ENCODE results near the gene ATG2B.
"Not testable (repeated sequence)": the region's sequence is repeated elsewhere in the genome, so short reads cannot be mapped to it uniquely, and the experiment has no call there.

ATG2B gene

GRCh38 chr14:96351986-96352385 lies 11.2 kb downstream of the ATG2B start:
- Mint-ChIP-seq H3K4me3 (no peak overlapping the region), H3K27ac (no peak overlapping the region), H3K27me3 (no peaks in the 10 kb centered on the region), H3K36me3 (peaks cover 10% of the 10 kb centered on the region), H3K9me3 (no peaks in the 10 kb centered on the region), H3K4me1 (peaks cover 47% of the 10 kb centered on the region)

DNA sequence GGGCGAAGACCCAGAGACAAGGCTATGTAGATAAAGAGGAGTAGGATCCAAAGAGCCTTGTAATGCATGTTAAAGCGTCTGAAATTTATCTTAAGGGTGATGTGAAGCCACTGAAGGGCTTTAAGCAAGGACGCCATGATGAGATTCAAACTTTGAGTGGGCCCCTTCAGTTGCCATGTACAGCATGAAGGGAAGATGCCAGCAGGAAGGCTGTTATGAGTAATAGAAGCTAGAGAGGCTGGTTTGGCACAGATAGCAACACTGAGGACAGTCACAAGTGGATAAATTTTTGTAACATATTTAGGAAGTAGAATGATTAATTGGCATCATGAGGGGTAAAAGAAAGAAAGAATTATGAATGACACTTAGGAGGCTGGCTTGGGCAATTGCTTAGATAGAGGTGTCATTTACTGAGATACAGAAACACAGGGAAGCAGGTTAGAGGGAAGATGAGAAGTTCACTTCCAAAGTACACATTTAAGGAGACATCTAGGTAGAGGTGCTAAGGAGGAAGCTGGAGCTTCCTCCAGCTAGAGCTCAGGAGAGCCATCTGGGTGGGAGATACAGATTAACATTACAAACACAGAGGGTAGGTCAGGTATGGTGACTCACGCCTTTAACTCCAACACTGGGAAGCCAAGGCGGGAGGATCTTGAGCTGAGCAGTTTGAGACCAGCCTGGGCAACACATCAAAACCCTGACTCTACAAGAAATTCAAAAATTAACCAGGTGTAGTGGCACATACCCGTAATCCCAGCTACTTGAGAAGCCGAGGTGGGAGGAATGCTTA lies 13.7 kb downstream of the ATG2B start:
- H3K27me3 Mint-ChIP-seq, result no peaks in the 10 kb centered on the region
- H3K4me1 Mint-ChIP-seq, result peaks cover 34% of the 10 kb centered on the region
- H3K27ac Mint-ChIP-seq, result no peak overlapping the region
- H3K9me3 Mint-ChIP-seq, result no peaks in the 10 kb centered on the region
- no peak overlapping the region for H3K4me3 Mint-ChIP-seq
- H3K36me3 Mint-ChIP-seq, result peaks cover 10% of the 10 kb centered on the region

- not testable (repeated sequence) for H3K27me3 Mint-ChIP-seq, H3K9me3 Mint-ChIP-seq, H3K27ac Mint-ChIP-seq, H3K4me3 Mint-ChIP-seq, H3K36me3 Mint-ChIP-seq
- peaks cover 34% of the 10 kb centered on the region for H3K4me1 Mint-ChIP-seq
These were observed 15.2 kb downstream of the ATG2B start for GRCh38 chr14:96347957-96348356.

GRCh38 chr14:96345669-96346068 lies 17.5 kb downstream of the ATG2B start:
- peaks cover 30% of the 10 kb centered on the region for H3K4me1 Mint-ChIP-seq
- H3K4me3 Mint-ChIP-seq, result no peak overlapping the region
- no peaks in the 10 kb centered on the region for H3K27me3 Mint-ChIP-seq
- H3K27ac Mint-ChIP-seq, result no peak overlapping the region
- H3K36me3 Mint-ChIP-seq, result peaks cover 10% of the 10 kb centered on the region
- H3K9me3 Mint-ChIP-seq, result no peaks in the 10 kb centered on the region

GRCh38 chr14:96341323-96341722 lies 21.8 kb downstream of the ATG2B start:
- Mint-ChIP-seq H3K4me3 (no peak overlapping the region), H3K4me1 (no peaks in the 10 kb centered on the region), H3K27me3 (no peaks in the 10 kb centered on the region), H3K27ac (no peak overlapping the region), H3K36me3 (peaks cover 15% of the 10 kb centered on the region), H3K9me3 (no peaks in the 10 kb centered on the region)

- H3K27ac Mint-ChIP-seq, result no peak overlapping the region
- H3K36me3 Mint-ChIP-seq, result peaks cover 18% of the 10 kb centered on the region
- no peaks in the 10 kb centered on the region for H3K27me3 Mint-ChIP-seq
- no peak overlapping the region for H3K4me3 Mint-ChIP-seq
- no peaks in the 10 kb centered on the region for H3K9me3 Mint-ChIP-seq
- no peaks in the 10 kb centered on the region for H3K4me1 Mint-ChIP-seq
These were observed 24.6 kb downstream of the ATG2B start for GRCh38 chr14:96338551-96338950.

DNA sequence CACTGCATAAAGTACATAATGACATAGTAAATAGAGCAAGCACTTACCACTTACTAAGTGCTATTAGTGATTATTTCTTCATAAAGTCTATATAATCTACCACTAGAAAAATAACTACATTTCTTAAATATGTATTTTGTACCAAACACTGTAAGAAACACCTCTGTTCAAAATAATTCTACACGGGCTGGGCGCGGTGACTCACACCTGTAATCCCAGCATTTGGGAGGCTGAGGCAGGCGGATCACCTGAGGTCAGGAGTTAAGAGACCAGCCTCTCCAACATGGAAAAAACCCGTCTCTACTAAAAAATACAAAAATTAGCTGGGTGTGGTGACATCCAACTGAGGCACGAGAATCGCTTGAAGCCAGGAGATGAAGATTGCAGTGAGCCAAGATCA lies 38.9 kb downstream of the ATG2B start:
- Mint-ChIP-seq H3K4me3 (no peak overlapping the region), H3K4me1 (no peaks in the 10 kb centered on the region), H3K27ac (no peak overlapping the region), H3K27me3 (no peaks in the 10 kb centered on the region), H3K36me3 (peaks cover 12% of the 10 kb centered on the region), H3K9me3 (no peaks in the 10 kb centered on the region)

DNA sequence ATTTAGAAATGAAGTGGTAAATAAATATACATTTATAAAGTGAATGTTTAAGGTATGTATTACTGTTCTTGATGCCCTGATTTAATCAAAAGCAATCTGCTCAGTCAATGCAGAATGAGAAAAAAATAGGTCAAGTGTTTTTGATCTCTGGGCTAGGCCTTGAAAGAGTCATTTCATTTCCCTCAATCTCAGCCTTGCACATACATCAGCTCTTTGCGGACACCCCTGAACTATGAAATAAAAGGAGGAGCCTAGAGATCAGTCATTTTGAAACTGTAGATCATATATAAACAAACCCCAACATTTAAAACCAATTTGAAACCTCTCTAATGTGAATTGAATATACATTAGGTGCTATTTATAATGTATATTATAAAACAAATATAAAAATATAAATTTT lies 42.5 kb downstream of the ATG2B start:
- Mint-ChIP-seq H3K36me3 (peaks cover 18% of the 10 kb centered on the region), H3K4me1 (no peaks in the 10 kb centered on the region), H3K4me3 (no peak overlapping the region), H3K9me3 (no peaks in the 10 kb centered on the region), H3K27ac (no peak overlapping the region), H3K27me3 (no peaks in the 10 kb centered on the region)

- H3K9me3 Mint-ChIP-seq, result no peaks in the 10 kb centered on the region
- no peaks in the 10 kb centered on the region for H3K4me1 Mint-ChIP-seq
- no peak overlapping the region for H3K4me3 Mint-ChIP-seq
- H3K27me3 Mint-ChIP-seq, result no peaks in the 10 kb centered on the region
- peaks cover 19% of the 10 kb centered on the region for H3K36me3 Mint-ChIP-seq
- no peak overlapping the region for H3K27ac Mint-ChIP-seq
These were observed 44.3 kb downstream of the ATG2B start for GRCh38 chr14:96318836-96319235.

DNA sequence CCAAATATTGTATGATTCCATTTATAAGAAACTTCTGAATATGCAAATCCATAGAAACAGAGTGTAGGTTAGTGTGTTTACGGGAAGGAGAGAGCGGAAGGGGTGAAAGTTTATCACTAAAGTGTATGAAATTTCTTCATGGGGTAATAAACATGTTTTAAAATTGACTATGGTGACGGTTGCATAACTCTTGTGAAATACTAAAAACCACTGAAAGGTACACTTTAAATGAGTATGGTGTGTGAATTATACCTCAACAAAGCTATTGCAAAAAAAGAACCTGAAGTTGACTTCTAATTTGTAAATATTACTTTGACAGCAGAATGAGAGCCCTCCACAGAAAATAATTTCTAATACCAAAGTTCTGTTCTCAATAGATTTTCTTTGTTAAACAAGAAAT lies 47.1 kb downstream of the ATG2B start:
- no peaks in the 10 kb centered on the region for H3K4me1 Mint-ChIP-seq
- no peaks in the 10 kb centered on the region for H3K9me3 Mint-ChIP-seq
- no peak overlapping the region for H3K4me3 Mint-ChIP-seq
- no peaks in the 10 kb centered on the region for H3K27me3 Mint-ChIP-seq
- H3K36me3 Mint-ChIP-seq, result peaks cover 18% of the 10 kb centered on the region
- H3K27ac Mint-ChIP-seq, result no peak overlapping the region

GRCh38 chr14:96310906-96311305 lies 52.2 kb downstream of the ATG2B start:
- H3K4me1 Mint-ChIP-seq, result no peaks in the 10 kb centered on the region
- peaks cover 20% of the 10 kb centered on the region for H3K36me3 Mint-ChIP-seq
- H3K27ac Mint-ChIP-seq, result no peak overlapping the region
- H3K9me3 Mint-ChIP-seq, result no peaks in the 10 kb centered on the region
- no peaks in the 10 kb centered on the region for H3K27me3 Mint-ChIP-seq
- no peak overlapping the region for H3K4me3 Mint-ChIP-seq

- Mint-ChIP-seq H3K36me3 (peaks cover 15% of the 10 kb centered on the region), H3K27ac (no peak overlapping the region), H3K9me3 (no peaks in the 10 kb centered on the region), H3K27me3 (no peaks in the 10 kb centered on the region), H3K4me3 (no peak overlapping the region), H3K4me1 (no peaks in the 10 kb centered on the region)
These were observed 53.2 kb downstream of the ATG2B start for GRCh38 chr14:96309896-96310330.

DNA sequence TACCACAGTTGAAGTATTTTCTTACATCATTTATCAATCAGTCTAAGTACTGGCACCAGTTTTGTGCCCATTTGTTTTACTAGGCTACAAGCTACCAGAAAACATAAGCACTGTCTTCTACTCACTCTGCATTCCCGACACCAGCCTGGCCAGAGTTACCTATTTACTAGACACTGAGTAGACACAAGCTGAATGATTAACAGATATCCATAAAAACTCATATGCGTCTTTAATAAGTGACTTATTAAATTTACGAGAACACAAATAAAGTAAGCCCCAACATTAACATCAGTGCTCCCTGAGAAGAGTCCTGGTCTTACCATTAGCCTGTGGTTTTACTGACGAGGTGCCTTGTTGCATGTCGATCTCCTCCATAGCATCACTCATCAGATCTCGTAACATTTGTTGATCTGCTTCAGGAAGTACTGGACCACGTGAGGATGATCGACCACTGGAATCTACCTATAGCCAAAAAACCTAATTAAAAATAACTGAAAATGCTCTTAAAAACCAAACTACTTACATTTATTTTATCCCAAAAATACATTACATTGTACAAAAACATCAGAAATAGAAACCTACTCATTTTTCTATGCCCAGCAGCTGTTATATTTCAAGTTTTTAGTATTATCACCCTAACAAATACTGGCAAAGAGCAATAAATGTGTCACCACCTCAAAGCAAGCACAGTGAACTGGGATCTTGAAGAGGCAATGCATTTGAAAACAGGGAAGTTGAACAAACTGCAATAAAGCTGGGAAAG lies 53.8 kb downstream of the ATG2B start:
- Mint-ChIP-seq H3K36me3 (peaks cover 17% of the 10 kb centered on the region), H3K27ac (no peak overlapping the region)

GRCh38 chr14:96307434-96307833 lies 55.7 kb downstream of the ATG2B start:
- Mint-ChIP-seq H3K27ac (no peak overlapping the region), H3K36me3 (peaks cover 14% of the 10 kb centered on the region), H3K4me3 (no peak overlapping the region), H3K9me3 (no peaks in the 10 kb centered on the region), H3K27me3 (no peaks in the 10 kb centered on the region), H3K4me1 (no peaks in the 10 kb centered on the region)

More for the DNA sequence above, 53.8 kb downstream of the ATG2B start:
- Mint-ChIP-seq H3K4me3 (no peak overlapping the region), H3K27me3 (no peaks in the 10 kb centered on the region), H3K4me1 (no peaks in the 10 kb centered on the region), H3K9me3 (no peaks in the 10 kb centered on the region)

- Mint-ChIP-seq H3K9me3 (no peaks in the 10 kb centered on the region), H3K27me3 (no peaks in the 10 kb centered on the region), H3K4me3 (no peak overlapping the region), H3K36me3 (peaks cover 13% of the 10 kb centered on the region), H3K4me1 (no peaks in the 10 kb centered on the region), H3K27ac (no peak overlapping the region)
These were observed 58.2 kb downstream of the ATG2B start for GRCh38 chr14:96304956-96305355.

DNA sequence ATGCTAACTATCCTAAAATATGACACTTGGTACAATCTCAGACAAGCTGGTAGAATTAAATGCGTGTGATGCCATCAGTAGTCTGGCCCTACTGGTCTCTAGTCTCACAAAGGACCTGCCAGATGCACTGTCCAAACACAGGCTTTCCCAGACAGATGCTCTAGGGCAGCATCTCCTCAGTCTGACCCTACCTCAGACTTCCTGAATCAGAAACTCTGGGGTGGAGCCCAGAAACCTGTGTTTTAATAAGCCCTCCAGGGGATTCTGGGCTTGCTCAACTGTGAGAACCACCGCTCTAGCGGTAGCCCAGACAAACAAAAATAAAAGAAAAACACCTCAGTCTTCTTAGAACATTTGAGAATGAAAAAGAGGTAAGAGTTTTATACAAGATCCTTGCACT lies 59.2 kb downstream of the ATG2B start:
- peaks cover 11% of the 10 kb centered on the region for H3K36me3 Mint-ChIP-seq
- no peaks in the 10 kb centered on the region for H3K27me3 Mint-ChIP-seq
- no peaks in the 10 kb centered on the region for H3K9me3 Mint-ChIP-seq
- H3K4me3 Mint-ChIP-seq, result no peak overlapping the region
- H3K4me1 Mint-ChIP-seq, result no peaks in the 10 kb centered on the region
- no peak overlapping the region for H3K27ac Mint-ChIP-seq

All from activated naive CD4-positive, alpha-beta T cell treated with anti-CD3 and anti-CD28 coated beads, Interleukin-2, amount 50 U/mL, for 24 hours (primary cell).